HPDE6-E6E7 (cell line): ENCODE measurements around the gene SLC6A3.

ENCODE experiments used
- DNase-seq: peaks from one replicate; pipeline ENCODE4 v3.0.0; 2011; ENCODE audit warnings: missing footprints; ENCODE audit errors: extremely low spot score

Gene SLC6A3

GRCh38 chr5:1388383-1388967 is 56.8 kb downstream of the SLC6A3 start:
- DNase-seq: no peak

- DNase-seq: no peak
Observed at GRCh38 chr5:1387876-1388275, 57.4 kb downstream of the SLC6A3 start.

- DNase-seq: no peak
Observed at GRCh38 chr5:1387059-1387755, 58.0 kb downstream of the SLC6A3 start.

GRCh38 chr5:1386274-1386717 is 58.9 kb downstream of the SLC6A3 start:
- DNase-seq: peak; percentile 17

GRCh38 chr5:1385395-1386273 is 59.6 kb downstream of the SLC6A3 start:
- DNase-seq: peak; percentile 75

- no peak for DNase-seq
Observed at GRCh38 chr5:1384521-1384920, 60.7 kb downstream of the SLC6A3 start.

- no peak for DNase-seq
Observed at GRCh38 chr5:1383886-1384401, 61.3 kb downstream of the SLC6A3 start.

- DNase-seq: no peak
Observed at GRCh38 chr5:1383344-1383743, 61.9 kb downstream of the SLC6A3 start.

- DNase-seq: no peak
Observed at GRCh38 chr5:1382248-1382700, 63.0 kb downstream of the SLC6A3 start.

GRCh38 chr5:1381370-1382247 is 63.6 kb downstream of the SLC6A3 start:
- DNase-seq: no peak

GRCh38 chr5:1380910-1381309 is 64.3 kb downstream of the SLC6A3 start:
- no peak for DNase-seq

- no peak for DNase-seq
Observed at GRCh38 chr5:1380011-1380817, 65.0 kb downstream of the SLC6A3 start.

GRCh38 chr5:1378866-1379659 is 66.2 kb downstream of the SLC6A3 start:
- DNase-seq: no peak

GRCh38 chr5:1378096-1378495 is 67.1 kb downstream of the SLC6A3 start:
- no peak for DNase-seq

- DNase-seq: no peak
Observed at GRCh38 chr5:1376981-1377380, 68.3 kb downstream of the SLC6A3 start.

- DNase-seq: no peak
Observed at GRCh38 chr5:1375871-1376810, 69.1 kb downstream of the SLC6A3 start.

- no peak for DNase-seq
Observed at GRCh38 chr5:1374679-1375055, 70.6 kb downstream of the SLC6A3 start.

GRCh38 chr5:1374030-1374678 is 71.1 kb downstream of the SLC6A3 start:
- no peak for DNase-seq
